Tibial nerve (tissue), 4 donors: ENCODE data around the gene LDHAL6B.

Experiments used
- EP300 ChIP-seq, 2 donors: sonication (generic); formaldehyde crosslinking; IDR thresholded peaks; one replicate each; pipeline ENCODE4 v1.6.1; 2017; ENCODE audit warnings: antibody characterized with exemption in 2 of 2, mild to moderate bottlenecking in 1 of 2
- POLR2A ChIP-seq, 2 donors: fragments of 450-650 bp; IDR thresholded peaks; one replicate each; pipeline ENCODE4 v1.6.1; 2017; ENCODE audit warnings: antibody characterized with exemption in 2 of 2, mild to moderate bottlenecking in 2 of 2, moderate library complexity in 2 of 2
- TF ChIP-seq, protein P1 (sequence below), 5 experiments: fragments of 200-600 bp in 3 of 5; fragments of 450-650 bp in 2 of 5; sonication (generic) in 3 of 5; IDR thresholded peaks; one replicate each; pipeline ENCODE4 v1.5.1; 2016 to 2019; ENCODE audit warnings: antibody characterized with exemption in 5 of 5, mild to moderate bottlenecking in 3 of 5, moderate library complexity in 2 of 5

DNA sequence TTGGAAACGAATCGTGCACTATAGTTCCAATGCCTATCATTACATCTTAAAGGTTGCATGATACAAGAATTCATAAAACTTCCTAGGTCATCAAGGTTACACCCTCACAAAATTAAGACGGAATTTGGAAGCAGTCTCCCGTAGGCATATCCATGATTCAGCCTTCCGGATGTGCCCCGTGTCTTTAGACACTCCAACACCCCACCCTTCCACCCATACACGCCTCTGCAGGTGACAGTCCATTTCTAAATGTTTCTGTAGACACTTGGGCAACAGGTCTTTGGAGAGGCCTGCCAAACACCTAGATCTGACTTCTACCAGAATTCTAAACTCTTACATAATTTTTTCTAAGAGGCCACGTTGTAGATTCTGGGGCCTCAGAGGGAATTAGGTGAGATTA lies 49.8 kb downstream of the LDHAL6B start:
- TF ChIP-seq, protein P1, sequence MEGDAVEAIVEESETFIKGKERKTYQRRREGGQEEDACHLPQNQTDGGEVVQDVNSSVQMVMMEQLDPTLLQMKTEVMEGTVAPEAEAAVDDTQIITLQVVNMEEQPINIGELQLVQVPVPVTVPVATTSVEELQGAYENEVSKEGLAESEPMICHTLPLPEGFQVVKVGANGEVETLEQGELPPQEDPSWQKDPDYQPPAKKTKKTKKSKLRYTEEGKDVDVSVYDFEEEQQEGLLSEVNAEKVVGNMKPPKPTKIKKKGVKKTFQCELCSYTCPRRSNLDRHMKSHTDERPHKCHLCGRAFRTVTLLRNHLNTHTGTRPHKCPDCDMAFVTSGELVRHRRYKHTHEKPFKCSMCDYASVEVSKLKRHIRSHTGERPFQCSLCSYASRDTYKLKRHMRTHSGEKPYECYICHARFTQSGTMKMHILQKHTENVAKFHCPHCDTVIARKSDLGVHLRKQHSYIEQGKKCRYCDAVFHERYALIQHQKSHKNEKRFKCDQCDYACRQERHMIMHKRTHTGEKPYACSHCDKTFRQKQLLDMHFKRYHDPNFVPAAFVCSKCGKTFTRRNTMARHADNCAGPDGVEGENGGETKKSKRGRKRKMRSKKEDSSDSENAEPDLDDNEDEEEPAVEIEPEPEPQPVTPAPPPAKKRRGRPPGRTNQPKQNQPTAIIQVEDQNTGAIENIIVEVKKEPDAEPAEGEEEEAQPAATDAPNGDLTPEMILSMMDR (IDR thresholded peaks at IDR 0.05): no peak
- TF ChIP-seq POLR2A (IDR thresholded peaks at IDR 0.05): no peak
- no peak for TF ChIP-seq EP300 (IDR thresholded peaks at IDR 0.05)
